ENCODE results near the gene FBXL3. TPM values are rescaled to one million over a fixed set of nuclear protein-coding genes. Genes with fewer than 3 reads are reported as not detected.

FBXL3 gene
- total and polyA plus RNA-seq, 7 donors, result 12.5 to 41.3 (median 24.9) TPM

GRCh38 chr13:77002590-77003190 is 24.3 kb downstream of the FBXL3 start:
- peaks cover 7 to 65% of the 10 kb centered on the region in 2 donors for H3K36me3 ChIP-seq (ENCODE audit: insufficient read depth in 1 of 2, low read depth in 1 of 2)
- DNase-seq (no peak), ATAC-seq (peak in 3 of 4 donors; percentile 42 to 67 (median 46))
- no peaks in the 10 kb centered on the region for H3K9me3 ChIP-seq
- no peak overlapping the region for H3K4me3 ChIP-seq
- intact Hi-C loops (cut with DNase I), result no loop called here
- peak; percentile 63 for TF ChIP-seq CTCF (IDR thresholded peaks at IDR 0.05)
- H3K4me1 ChIP-seq, result peaks cover 10% of the 10 kb centered on the region
- H3K27me3 ChIP-seq (ENCODE audit: insufficient read depth in 3 of 3, low read length in 2 of 3), result no peaks in the 10 kb centered on the region
- peak overlapping the region; percentile 34 for H3K27ac ChIP-seq
- 57 to 70% (median 60%) methylated on average over 7 of the region's 7 CpGs for WGBS, 3 donors

GRCh38 chr13:77001963-77002587 is 24.9 kb downstream of the FBXL3 start:
- H3K9me3 ChIP-seq, result no peaks in the 10 kb centered on the region
- TF ChIP-seq CTCF (IDR thresholded peaks at IDR 0.05), result no peak
- WGBS, 3 donors, result 46 to 60% (median 47%) methylated on average over 4 of the region's 4 CpGs
- DNase-seq (no peak), ATAC-seq (peak in 2 of 4 donors; percentile 25 to 42)
- no peaks in the 10 kb centered on the region for H3K27me3 ChIP-seq (ENCODE audit: insufficient read depth in 3 of 3, low read length in 2 of 3)
- intact Hi-C loops (cut with DNase I), result no loop called here
- H3K36me3 ChIP-seq (ENCODE audit: insufficient read depth in 1 of 2, low read depth in 1 of 2), result peaks cover 7 to 65% of the 10 kb centered on the region in 2 donors
- H3K4me3 ChIP-seq, result no peak overlapping the region
- peak overlapping the region; percentile 34 for H3K27ac ChIP-seq
- peaks cover 10% of the 10 kb centered on the region for H3K4me1 ChIP-seq

DNA sequence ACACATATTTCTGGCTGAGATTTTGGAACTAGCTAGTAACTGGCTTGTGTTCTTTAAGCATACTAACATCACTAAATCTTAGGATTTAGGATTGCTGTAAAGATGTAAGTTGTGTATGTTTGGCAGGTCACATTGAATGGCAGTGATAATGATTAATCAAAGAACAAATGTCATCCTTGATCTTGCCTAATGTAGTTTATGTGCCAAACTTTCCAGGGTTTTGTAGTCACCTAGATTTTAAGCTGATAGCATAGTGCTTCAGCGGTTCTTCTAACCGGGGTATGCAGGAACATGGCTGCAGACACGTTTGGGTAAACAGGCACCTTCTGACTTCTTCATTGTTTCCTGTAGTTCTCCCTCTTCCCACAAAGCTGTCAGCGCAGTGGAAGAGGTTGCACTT is 25.4 kb downstream of the FBXL3 start:
- H3K9me3 ChIP-seq, result no peaks in the 10 kb centered on the region
- no peak overlapping the region for H3K4me3 ChIP-seq
- no peak for TF ChIP-seq CTCF (IDR thresholded peaks at IDR 0.05)
- peaks cover 6% of the 10 kb centered on the region for H3K4me1 ChIP-seq
- peaks cover 10 to 65% of the 10 kb centered on the region in 2 donors for H3K36me3 ChIP-seq (ENCODE audit: insufficient read depth in 1 of 2, low read depth in 1 of 2)
- no peaks in the 10 kb centered on the region for H3K27me3 ChIP-seq (ENCODE audit: insufficient read depth in 3 of 3, low read length in 2 of 3)
- no peak overlapping the region for H3K27ac ChIP-seq
- ATAC-seq (peak in 1 of 4 donors; percentile 37), DNase-seq (no peak)
- 71 to 77% (median 73%) methylated on average over 4 of the region's 4 CpGs for WGBS, 3 donors
- intact Hi-C loops (cut with DNase I), result no loop called here

DNA sequence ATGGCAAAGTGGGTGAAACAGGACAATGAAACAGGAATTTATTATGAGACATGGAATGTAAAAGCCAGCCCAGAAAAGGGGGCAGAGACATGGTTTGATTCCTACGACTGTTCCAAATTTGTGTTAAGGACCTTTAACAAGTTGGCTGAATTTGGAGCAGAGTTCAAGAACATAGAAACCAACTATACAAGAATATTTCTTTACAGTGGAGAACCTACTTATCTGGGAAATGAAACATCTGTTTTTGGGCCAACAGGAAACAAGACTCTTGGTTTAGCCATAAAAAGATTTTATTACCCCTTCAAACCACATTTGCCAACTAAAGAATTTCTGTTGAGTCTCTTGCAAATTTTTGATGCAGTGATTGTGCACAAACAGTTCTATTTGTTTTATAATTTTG is 26.5 kb downstream of the FBXL3 start:
- WGBS, 3 donors, result 61 to 75% (median 64%) methylated on average over 1 of the region's 1 CpG
- peaks cover 4% of the 10 kb centered on the region for H3K4me1 ChIP-seq
- no peak for TF ChIP-seq CTCF (IDR thresholded peaks at IDR 0.05)
- no peak overlapping the region for H3K4me3 ChIP-seq
- H3K27me3 ChIP-seq (ENCODE audit: insufficient read depth in 3 of 3, low read length in 2 of 3), result no peaks in the 10 kb centered on the region
- no peak for ATAC-seq
- no peak for DNase-seq
- H3K9me3 ChIP-seq, result no peaks in the 10 kb centered on the region
- no peak overlapping the region for H3K27ac ChIP-seq
- intact Hi-C loops (cut with DNase I), result no loop called here
- peaks cover 10 to 70% of the 10 kb centered on the region in 2 donors for H3K36me3 ChIP-seq (ENCODE audit: insufficient read depth in 1 of 2, low read depth in 1 of 2)
